ENCODE measurements around the gene MAP2.

MAP2 gene

DNA sequence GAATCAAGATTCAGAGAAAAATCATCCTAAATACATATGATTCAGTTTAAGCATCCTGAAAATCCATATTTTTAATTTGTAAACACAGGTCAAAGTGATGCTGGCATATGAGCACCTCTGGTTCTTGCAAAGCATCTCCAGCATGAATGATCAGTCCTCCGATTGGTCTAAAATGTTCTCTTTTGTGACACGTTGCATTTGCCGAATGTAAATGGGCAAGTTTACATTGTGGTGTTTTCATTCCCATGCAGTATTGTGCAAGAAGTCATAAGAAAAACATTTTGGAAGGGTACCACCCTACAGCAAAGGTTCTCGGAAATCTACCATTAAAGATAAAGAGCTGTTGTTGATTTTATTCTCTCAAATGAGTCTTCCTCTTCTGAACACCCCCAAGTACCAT lies 239.8 kb downstream of the MAP2 start:
- H3K36me3 ChIP-seq (ENCODE audit: insufficient read depth): no peaks in the 10 kb centered on the region
- no peaks in the 10 kb centered on the region for H3K79me2 ChIP-seq (ENCODE audit: insufficient read depth, low read depth)
- no peak overlapping the region for H3K27ac ChIP-seq
- no peak overlapping the region for H2AFZ ChIP-seq (ENCODE audit: low read depth)
- no peak overlapping the region for H3K9ac ChIP-seq
- H4K20me1 ChIP-seq (ENCODE audit: insufficient read depth): no peaks in the 10 kb centered on the region
- TF ChIP-seq, protein P1, sequence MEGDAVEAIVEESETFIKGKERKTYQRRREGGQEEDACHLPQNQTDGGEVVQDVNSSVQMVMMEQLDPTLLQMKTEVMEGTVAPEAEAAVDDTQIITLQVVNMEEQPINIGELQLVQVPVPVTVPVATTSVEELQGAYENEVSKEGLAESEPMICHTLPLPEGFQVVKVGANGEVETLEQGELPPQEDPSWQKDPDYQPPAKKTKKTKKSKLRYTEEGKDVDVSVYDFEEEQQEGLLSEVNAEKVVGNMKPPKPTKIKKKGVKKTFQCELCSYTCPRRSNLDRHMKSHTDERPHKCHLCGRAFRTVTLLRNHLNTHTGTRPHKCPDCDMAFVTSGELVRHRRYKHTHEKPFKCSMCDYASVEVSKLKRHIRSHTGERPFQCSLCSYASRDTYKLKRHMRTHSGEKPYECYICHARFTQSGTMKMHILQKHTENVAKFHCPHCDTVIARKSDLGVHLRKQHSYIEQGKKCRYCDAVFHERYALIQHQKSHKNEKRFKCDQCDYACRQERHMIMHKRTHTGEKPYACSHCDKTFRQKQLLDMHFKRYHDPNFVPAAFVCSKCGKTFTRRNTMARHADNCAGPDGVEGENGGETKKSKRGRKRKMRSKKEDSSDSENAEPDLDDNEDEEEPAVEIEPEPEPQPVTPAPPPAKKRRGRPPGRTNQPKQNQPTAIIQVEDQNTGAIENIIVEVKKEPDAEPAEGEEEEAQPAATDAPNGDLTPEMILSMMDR (conservative IDR thresholded peaks at IDR 0.05; ENCODE audit: low read depth, low read length): no peak
- no peak overlapping the region for H3K4me2 ChIP-seq
- H3K27me3 ChIP-seq (ENCODE audit: insufficient read depth, low read depth): no peaks in the 10 kb centered on the region
- no peaks in the 10 kb centered on the region for H3K4me1 ChIP-seq (ENCODE audit: low read depth, poor library complexity, severe bottlenecking)
- no peak overlapping the region for H3K4me3 ChIP-seq (IDR thresholded peaks at IDR 0.05; ENCODE audit: insufficient read depth, low read depth, low read length)

DNA sequence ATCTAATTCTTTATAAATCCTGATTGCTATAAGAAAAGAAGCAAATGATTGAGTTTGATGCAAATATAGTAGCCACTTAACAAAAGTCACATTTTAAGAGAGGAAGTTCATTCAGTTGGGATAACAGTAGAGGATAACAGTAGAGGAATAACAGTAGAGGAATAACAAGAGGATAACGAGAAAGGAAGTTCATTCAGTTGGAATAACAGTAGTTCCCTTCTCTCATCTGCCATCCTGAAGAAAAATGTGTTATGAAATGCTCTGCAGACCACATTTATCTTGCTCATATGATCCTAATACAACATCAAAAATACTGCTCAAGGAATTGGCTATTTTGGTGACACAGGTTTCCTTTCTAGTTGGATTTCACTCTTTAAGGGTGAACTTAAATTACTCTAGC lies 242.4 kb downstream of the MAP2 start:
- Histone ChIP-seq H4K20me1 (ENCODE audit: insufficient read depth) (no peaks in the 10 kb centered on the region), H3K36me3 (ENCODE audit: insufficient read depth) (no peaks in the 10 kb centered on the region), H3K27me3 (ENCODE audit: insufficient read depth, low read depth) (no peaks in the 10 kb centered on the region), H3K27ac (no peak overlapping the region), H2AFZ (ENCODE audit: low read depth) (no peak overlapping the region), H3K9ac (no peak overlapping the region), H3K79me2 (ENCODE audit: insufficient read depth, low read depth) (no peaks in the 10 kb centered on the region), H3K4me1 (ENCODE audit: low read depth, poor library complexity, severe bottlenecking) (no peaks in the 10 kb centered on the region), H3K4me2 (no peak overlapping the region), H3K4me3 (IDR thresholded peaks at IDR 0.05; ENCODE audit: insufficient read depth, low read depth, low read length) (no peak overlapping the region)
- TF ChIP-seq, protein P1 (conservative IDR thresholded peaks at IDR 0.05; ENCODE audit: low read depth, low read length): no peak

DNA sequence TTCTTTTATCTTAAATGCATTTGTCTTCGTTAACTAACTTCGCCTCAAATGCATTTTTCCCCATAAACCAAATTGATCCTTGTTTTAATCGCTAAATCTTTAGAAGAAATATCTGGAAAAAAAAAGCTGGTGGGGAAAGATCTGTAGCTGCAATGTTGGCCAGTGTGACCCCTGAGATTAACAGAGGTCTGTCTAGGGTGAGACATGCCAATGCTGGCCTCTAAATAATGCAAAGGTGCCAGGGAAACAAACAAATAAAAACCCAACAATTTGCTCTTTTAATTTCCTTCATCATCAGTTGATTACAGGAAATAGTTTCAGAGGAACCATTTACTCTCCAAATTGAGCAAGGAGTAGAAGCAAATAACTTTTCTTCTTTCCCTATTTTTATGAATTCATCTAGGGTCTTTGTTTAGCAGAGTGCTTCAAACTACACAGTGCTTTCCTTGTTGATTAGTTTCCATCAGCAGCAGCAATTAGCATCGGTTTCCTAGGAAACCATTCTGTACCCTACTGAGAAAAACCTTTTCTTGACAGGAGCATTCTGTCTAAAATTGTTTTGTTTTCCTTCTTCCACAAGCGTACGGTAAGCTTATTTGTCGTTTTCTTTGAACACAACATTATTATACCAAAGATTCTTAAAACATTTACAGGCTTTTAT lies 247.3 kb downstream of the MAP2 start:
- H3K79me2 ChIP-seq (ENCODE audit: insufficient read depth, low read depth): no peaks in the 10 kb centered on the region
- no peak overlapping the region for H3K27ac ChIP-seq
- H3K36me3 ChIP-seq (ENCODE audit: insufficient read depth): no peaks in the 10 kb centered on the region
- no peak overlapping the region for H3K4me3 ChIP-seq (IDR thresholded peaks at IDR 0.05; ENCODE audit: insufficient read depth, low read depth, low read length)
- no peaks in the 10 kb centered on the region for H4K20me1 ChIP-seq (ENCODE audit: insufficient read depth)
- no peak overlapping the region for H3K9ac ChIP-seq
- H2AFZ ChIP-seq (ENCODE audit: low read depth): no peak overlapping the region
- no peaks in the 10 kb centered on the region for H3K4me1 ChIP-seq (ENCODE audit: low read depth, poor library complexity, severe bottlenecking)
- H3K27me3 ChIP-seq (ENCODE audit: insufficient read depth, low read depth): no peaks in the 10 kb centered on the region
- TF ChIP-seq, protein P1 (conservative IDR thresholded peaks at IDR 0.05; ENCODE audit: low read depth, low read length): no peak
- H3K4me2 ChIP-seq: no peak overlapping the region

DNA sequence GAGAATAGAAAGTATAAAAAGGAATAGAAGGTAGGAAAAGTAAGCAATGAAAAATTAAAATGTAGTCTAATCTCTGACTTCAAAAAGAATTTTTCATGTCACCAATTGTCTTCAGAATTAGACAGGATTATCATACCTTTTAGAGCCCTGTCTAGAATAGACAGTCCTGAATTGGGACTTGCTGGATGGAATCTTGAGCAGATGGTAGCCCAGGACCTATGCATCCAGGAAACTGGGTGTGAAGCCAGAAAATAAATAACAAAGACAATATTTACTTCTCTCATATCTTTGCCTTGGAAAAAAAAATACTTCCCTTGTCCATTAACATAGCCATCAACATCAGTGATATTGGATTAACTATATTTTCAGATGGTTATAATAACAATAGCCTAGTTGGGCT lies 250.0 kb downstream of the MAP2 start:
- TF ChIP-seq, protein P1 (conservative IDR thresholded peaks at IDR 0.05; ENCODE audit: low read depth, low read length): no peak
- H3K36me3 ChIP-seq (ENCODE audit: insufficient read depth): no peaks in the 10 kb centered on the region
- no peak overlapping the region for H2AFZ ChIP-seq (ENCODE audit: low read depth)
- H3K4me1 ChIP-seq (ENCODE audit: low read depth, poor library complexity, severe bottlenecking): no peaks in the 10 kb centered on the region
- H3K79me2 ChIP-seq (ENCODE audit: insufficient read depth, low read depth): no peaks in the 10 kb centered on the region
- H3K27me3 ChIP-seq (ENCODE audit: insufficient read depth, low read depth): no peaks in the 10 kb centered on the region
- H3K4me3 ChIP-seq (IDR thresholded peaks at IDR 0.05; ENCODE audit: insufficient read depth, low read depth, low read length): no peak overlapping the region
- H3K4me2 ChIP-seq: no peak overlapping the region
- no peak overlapping the region for H3K9ac ChIP-seq
- H4K20me1 ChIP-seq (ENCODE audit: insufficient read depth): no peaks in the 10 kb centered on the region
- H3K27ac ChIP-seq: no peak overlapping the region

Data from KMS-11 (cell line).